NCI-H2081 (cell line): Measurements from ENCODE around the gene ARHGAP24.
A peak's percentile ranks its signal among the peaks of the same experiment; 100 is the strongest.
"Not testable (repeated sequence)": the region's sequence is repeated elsewhere in the genome, so short reads cannot be mapped to it uniquely, and the experiment has no call there.

ENCODE experiments used
- DNase-seq, 2 experiments: peaks; one replicate each; lab custom pipeline; 2025; lab: John Stamatoyannopoulos, UW

Gene ARHGAP24

DNA sequence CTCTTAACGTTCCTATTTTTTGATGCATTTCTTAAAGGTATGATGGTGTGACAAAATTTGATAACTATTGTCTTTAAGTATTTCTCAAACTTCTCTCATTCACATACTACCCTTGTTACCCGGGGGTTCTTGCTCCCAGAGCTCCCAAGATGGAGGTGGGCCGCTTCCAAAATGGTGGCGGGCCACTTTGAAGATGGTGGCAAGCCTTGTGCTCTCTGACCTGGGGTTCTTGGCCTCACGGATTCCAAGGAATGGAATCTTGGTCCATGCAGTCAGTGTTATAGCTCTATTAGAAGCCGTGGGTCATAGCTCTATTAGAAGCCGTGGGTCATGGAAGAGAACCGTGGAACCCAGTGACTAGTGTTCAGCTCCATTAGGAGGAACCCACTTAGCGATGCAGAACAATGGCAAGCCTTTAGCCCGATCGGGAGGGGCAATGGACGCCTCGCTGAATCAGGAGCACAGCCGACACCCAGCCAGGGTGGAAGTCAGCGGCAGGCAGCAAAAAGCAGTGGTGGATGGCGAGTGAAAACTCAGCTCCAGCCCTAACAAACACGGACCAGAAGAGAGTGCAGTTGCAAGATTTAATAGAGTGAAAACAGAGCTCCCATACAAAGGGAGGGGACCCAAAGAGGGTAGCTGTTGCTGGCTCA lies 481.5 kb downstream of the ARHGAP24 start:
- no peak for DNase-seq

DNA sequence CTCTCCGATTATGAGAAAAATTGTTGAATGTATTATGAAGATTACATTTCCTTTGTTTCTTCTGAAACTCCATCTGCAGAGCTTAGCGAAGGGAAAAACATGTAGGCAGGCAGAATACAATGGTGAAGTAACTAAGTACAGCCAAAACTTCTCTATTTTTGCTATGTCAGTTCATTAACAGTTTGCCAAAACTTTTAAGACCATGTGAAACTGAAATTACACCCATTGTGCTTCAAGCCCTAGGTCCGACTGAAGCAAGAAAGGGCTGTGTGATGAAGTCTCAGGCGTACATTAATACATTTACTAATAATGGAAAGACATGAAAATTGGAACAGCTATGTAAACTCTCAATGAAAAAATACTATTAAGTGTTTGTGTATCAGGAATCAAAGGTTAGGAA lies 486.9 kb downstream of the ARHGAP24 start:
- no peak for DNase-seq

DNA sequence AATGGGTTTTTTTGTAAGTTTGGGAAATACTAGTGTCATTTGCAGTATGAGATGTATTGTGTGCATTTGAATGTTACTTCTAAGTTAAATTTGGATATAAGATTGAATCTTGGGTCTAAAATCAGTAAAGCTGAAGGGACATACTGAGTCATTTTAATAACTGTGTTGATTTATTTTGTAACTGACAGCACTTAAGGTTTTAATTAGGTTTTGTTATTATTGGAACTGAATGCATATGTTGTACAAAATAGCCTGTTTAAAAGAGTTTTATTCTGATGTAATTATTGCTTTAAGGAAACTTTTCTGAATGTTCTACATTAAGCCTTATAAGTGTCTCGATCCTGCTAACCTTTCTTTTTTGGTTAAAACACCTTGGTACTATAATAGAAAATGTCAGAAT lies 488.3 kb downstream of the ARHGAP24 start:
- DNase-seq = no peak

DNA sequence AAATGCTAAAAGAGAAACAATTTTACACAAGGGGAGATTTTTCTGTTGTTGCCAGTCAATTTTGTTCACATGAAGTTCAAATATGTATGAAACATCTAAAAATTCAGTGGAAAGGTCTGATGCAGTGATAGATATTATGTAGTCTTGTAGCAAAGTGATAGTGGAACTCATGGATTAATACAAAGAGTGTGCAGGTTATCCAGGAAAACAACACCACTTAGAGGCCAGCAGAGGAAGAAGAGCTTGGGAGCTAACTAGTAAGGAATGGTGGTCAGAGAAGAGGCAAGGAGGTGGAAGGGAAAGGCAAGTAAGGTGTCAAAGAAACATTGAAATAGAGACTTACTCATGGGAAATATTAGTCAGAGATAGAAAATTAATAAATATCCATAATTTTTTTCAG lies 489.3 kb downstream of the ARHGAP24 start:
- no peak for DNase-seq

DNA sequence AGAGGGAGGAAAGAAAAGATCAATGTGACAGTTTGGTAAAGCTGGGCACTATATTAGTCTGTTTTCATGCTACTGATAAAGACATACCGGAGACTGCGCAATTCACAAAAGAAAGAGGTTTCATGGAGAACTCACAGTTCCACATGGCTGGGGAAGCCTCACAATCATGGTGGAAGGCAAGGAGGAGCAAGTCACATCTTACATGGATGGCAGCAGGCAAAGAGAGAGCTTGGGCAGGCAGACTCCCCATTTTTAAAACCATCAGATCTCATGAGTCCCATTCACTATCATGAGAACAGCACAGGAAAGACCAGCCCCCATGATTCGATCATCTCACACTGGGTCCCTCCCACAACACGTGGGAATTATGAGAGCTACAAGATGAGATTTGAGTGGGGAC lies 490.1 kb downstream of the ARHGAP24 start:
- DNase-seq = not testable (repeated sequence)

DNA sequence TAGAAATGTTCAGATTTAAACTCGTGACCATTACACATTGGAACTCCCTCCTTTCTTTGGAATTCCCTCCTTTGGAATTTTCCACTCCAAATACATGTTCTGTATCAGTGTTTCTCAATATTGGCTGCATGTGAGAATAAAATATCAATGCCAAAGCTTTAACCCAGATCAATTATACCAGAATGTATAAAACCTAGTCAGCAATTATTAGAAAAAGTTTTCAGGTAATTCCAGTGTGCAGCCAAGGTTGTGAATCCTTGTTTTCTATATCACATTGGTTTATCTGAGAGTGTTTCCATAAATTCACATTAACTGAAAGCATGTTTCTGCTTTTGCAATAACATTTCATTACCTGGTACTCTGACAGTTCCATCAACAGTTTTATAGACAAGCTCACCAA lies 490.6 kb downstream of the ARHGAP24 start:
- no peak for DNase-seq

DNA sequence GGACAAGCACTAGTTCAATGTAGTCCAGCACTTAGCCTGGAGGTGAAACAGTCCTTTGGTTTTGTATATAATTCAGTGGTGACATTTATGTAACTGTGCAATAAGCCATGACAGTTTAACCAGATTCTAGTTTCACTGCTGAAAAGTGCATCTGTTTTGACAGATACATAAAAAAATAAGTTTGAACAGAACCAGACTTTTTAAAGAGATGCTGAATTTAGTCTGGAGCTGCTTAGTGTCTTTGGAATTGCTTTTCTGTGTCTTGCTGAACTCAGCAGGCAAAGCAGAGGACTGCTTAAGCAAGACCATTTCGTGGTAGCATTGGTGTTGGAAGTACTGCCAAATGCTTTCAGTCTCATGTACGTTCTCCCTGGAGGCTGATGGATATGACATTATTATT lies 491.4 kb downstream of the ARHGAP24 start:
- no peak for DNase-seq

DNA sequence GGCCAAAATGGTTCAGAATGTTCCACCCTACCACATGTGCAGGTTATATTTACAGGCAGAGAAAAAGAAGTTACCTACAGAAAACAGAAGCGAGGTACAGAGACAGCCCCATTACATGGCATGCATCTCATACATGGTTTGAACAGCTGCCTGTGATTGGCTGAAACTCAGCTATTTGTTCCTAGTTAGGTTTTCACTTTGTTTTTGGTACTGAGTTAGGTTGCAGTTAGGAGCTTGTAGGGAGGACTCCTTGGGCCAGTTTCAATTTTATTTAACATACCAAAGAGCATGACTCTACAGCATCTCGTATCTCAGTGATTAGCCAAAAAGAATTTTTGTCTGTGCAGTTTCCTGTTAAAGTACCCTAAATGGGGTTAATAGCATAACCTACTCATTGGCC lies 492.9 kb downstream of the ARHGAP24 start:
- DNase-seq = no peak

DNA sequence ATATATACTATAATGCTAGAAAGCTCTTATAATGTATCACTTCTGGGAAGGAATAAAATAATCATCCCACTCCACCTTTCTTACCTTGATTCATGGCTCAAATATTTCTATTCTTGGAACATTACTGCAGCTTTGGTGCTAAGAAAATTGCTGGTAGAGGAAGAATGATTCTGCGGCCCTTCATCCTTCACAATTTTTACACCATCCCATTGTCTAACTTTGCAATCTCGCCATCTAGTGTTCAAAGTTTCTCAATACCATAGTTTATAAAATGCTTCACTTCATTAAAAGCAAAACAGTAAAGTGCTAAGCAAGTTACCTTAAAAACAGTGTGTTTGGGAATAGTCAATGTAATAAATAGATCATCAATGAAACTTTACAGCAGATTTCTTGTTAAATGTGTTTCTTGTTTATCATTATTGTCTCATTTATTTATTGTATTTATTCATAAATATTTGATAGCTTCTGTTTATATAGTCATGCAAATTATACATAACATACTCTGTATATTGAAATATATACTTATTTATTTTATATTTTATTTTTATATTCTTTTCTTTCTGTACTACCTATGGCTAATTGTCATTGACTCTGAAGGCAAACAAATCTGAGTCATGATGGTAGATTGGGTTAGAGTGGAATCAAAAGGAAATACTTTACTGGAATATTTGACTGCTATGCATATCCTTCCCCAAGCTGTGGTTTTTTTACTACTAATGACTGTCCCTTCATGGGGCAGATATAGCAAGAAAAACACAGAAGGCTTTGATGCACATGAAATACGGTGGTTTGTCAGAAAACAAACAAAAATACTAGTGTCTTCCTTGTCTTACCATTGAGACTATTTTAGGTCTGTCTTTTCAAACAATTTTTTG lies 494.2 kb downstream of the ARHGAP24 start:
- peak; percentile 28 to 31 for DNase-seq

DNA sequence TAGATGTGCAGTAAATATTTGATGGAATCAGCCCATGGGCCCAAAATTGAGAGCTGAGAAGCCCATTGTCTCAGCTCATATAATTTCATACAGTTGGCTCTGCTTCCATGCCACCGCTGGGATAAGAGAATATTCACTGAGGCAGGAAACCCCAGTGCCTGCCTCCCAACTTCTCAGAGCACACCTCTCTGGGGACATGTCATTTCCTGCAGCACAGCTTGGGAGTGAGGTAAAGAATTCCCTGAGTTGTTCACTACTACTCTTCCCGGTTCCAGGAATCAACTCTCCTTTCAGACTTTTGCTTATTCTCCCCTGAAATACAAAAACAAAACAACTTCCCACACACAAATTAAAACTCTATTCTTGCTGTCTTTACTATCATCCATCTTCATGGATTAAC lies 495.6 kb downstream of the ARHGAP24 start:
- DNase-seq = no peak

DNA sequence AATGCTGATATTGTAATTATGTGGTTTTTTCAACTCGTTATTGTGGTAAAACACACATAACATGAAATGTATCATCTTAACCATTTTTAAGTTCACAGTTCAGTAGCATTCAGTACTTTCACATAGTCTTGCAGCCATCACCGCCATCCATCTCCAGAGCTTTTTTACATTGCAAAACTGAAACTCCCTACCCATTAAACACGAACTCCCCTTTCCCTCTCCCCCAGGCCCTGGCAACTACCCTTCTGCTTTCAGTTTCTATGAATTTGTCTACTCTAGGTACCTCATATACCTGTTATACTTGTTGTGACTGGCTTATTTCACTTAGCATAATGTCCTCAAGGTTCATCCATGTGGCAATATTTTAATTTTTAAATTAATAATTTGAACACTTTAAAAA lies 504.3 kb downstream of the ARHGAP24 start:
- no peak for DNase-seq

DNA sequence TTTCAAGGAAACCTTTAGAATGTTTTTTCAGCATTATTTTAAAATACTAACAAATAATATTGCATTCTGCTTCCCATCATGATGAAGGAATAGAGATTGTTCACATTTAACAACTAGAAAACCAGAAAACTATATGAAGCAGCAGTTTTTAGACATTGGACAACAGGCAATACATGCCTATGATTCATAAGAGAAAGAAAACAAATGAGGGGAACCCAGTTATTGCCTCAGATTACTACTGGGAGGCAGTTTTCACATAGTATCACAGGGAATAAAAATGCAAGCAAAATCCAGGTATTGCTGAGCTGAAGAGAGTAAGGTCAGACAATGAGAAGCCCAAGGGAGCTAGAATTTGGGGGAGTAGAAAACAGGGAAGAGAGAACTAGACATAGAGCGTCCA lies 511.3 kb downstream of the ARHGAP24 start:
- DNase-seq = no peak

DNA sequence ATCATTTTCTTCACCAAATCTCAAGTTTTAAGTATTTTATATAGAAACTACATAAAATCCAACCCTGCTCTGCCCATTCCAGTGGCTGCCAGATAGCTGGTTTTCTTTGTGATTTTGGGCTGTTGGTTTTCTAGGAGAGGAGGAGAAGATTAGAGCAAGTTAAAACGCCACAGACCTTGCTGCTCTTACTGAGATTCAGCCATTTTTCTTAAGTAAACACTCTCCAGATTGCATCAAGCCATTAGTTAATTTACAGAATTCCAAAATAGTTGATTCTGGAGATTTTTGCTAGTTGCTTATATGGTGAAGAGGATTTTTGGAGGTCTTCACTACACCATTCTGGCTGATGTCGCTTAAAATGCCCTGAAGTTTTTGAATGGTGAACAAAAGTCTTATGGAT lies 518.7 kb downstream of the ARHGAP24 start:
- DNase-seq = no peak

DNA sequence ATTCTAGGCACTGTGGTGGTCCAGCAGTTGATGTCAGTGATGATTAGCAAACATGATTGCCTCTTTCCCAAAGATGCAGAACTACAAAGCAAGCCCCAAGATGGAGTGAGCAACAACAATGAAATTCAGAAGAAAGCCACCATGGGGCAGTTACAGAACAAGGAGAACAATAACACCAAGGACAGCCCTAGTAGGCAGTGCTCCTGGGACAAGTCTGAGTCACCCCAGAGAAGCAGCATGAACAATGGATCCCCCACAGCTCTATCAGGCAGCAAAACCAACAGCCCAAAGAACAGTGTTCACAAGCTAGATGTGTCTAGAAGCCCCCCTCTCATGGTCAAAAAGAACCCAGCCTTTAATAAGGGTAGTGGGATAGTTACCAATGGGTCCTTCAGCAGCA lies 519.6 kb downstream of the ARHGAP24 start:
- no peak for DNase-seq

DNA sequence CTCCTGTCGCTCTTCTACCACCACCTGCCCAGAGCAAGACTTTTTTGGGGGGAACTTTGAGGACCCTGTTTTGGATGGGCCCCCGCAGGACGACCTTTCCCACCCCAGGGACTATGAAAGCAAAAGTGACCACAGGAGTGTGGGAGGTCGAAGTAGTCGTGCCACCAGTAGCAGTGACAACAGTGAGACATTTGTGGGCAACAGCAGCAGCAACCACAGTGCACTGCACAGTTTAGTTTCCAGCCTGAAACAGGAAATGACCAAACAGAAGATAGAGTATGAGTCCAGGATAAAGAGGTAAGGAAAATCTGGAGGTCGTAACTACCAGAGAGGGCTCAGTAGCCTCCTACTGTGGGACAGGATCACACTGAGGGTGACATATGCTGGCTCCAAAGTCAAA lies 520.4 kb downstream of the ARHGAP24 start:
- no peak for DNase-seq

DNA sequence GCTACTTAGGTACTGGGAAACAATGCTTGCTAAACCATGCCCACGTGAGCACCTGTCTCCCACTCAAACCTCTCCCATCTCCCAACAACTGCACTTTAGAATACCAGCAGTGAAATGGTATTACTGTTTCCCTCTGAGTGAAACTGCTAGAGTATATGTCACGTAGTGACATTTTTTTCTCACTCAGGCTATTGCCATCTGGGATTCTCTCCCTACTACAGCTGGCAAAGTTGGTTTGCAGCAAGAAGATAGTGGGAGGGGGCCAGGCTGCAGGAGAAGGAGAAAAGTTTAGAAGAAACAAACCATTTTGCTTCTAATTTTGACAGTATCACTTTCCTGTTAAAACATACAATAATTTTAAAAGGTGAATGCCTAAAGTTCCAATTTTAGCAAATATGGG lies 526.6 kb downstream of the ARHGAP24 start:
- DNase-seq = no peak

DNA sequence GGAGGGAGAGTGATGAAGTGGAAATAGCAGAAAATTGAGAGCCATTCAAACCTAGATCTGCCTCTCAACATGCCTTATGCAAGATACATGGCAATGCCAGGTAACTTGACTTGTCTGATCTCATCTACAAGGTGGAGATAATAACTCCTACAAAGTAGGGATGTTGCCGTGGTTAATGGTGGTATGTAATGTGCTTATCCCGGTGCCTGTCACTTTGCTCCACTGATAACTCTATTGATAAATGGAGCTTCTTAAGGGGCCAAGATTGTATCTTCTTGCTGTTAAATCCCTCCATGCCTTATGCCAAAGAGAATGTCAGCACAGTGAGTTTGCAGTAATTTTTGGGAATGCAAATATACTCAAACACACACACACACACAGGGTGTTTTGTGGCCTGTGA lies 529.1 kb downstream of the ARHGAP24 start:
- DNase-seq = no peak

DNA sequence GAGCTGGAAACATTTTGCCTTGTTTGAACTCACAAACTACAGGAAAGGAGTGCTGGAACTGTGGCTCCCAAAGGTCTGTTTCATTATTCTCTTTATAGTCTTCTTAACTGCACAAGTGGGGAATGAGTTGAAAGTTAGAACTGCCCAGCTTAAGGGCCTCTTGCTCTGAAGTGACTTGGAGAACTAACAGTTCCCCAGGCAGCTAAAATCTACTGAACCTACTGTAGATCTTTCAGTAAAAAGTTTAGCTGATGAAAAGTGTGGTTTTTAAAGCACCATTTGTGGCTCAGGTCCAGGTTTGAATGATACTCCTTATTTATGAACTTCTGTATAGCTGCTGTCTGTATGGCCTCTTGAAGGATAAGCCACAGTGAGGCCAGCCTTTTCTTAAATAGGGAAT lies 531.1 kb downstream of the ARHGAP24 start:
- DNase-seq = no peak

DNA sequence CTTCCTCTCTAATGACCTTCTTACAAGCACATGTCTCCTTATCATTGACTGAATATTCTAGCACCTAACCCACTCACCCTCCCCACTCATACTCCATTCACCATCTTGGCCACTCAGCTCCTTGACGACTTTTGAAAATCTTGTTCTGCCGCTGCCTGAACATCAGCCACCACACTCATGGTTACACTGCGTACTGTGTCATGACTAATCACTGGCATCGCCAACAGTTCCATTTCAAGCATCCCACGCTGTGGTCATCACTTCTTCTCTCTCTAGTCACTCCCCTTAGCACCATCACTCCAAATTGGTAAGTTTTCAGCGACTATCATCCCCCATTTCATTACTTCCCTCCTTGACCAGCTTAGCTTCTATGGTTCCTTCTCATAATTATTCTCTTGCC lies 532.1 kb downstream of the ARHGAP24 start:
- no peak for DNase-seq

DNA sequence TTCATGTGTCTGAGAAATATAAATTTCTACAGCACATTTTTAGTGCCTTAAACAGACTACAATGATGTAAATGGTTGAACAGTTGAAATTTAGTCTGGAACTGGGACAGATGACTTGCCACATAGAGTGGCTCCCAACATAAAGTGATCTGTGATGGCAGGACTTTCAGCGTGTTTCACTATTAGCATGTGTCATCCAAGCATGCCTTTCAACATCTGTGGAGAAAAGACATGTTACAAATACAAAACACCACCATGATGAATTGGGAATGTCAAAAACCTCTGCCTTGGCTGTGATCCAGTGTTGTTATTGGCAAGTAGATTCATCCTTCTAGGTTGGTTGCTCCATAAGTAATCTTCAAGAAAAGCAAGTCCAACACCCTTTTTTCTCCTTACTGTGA lies 536.2 kb downstream of the ARHGAP24 start:
- DNase-seq = no peak

DNA sequence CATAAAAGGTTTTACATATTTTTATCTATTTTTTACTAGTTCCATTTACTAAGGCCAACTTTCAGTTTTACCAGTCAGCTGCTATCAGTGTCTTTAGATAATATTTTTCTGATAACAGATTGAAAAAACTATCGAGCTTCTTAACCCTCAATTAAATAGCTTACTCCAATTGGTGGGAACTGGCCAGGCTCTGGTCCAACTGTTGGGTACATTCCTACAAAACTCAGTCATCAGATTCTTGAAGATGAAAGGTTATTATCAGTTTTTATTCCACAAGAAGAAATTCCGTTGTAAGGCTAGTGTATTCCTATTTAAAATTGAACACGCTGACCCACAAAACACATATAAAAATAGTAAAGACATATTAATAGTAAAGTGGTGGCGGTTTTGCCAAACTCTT lies 538.7 kb downstream of the ARHGAP24 start:
- no peak for DNase-seq

DNA sequence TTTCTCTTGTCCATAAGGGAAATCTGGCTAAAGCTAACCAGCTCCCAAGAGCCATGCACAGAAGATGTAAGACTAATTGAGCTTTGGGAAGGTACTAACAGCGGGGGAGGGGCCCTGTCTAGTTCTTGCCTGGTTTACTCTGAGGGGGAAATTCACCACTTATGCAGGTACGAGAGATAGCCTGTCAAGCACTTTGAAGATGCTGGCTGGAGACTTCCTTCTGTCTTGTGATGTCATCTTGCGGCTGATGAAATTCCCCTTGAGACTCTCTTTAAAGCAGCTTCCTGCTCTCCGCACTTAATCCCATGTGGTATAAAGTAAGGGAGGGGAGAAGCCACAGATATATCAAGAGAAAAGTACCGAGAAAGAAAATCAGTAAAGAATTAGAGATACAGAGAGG lies 539.6 kb downstream of the ARHGAP24 start:
- no peak for DNase-seq

DNA sequence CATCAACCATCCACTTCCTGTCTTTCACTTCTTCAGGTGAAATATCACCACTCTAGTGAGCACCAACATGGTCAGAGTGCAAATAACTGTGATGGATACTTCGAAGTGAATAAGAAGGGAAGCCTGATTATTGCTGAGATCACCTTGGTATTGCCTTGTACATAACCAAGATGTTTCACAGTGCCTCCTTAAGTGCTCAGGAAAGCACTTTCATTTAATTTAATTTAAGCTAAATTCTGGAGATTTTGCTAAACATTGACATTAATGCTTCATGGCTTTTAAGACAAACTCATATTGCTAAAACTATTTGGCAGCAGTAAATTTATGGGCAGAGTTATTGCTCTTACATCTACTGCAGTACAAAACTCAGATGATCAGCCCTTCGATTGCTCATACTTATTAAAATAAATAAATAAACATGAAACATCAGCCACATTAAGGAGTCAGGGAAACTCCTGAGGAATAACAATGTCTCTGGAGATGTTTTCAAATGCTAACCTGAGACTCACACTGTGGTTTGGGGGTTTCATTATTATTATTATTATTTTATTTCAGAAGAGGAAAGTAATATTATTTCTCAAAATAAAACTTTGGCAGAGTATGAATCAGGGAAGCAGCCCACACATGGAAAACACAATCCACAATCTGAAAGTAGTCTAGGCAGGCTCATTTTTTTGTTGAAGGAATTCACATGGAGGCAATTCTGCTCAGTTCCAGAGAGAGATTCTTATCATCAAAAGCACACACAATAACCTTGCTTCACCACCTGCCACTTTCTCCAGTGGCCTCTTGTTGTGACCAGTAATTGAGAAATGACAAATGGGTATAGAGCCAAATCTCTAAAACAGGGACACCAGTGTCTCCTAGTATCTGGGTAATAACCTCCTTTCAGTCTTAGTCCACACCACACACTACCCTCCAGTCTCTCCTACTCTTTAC lies 540.7 kb downstream of the ARHGAP24 start:
- no peak for DNase-seq
